Measurements from ENCODE around the gene MAP2K7.

MAP2K7 gene

DNA sequence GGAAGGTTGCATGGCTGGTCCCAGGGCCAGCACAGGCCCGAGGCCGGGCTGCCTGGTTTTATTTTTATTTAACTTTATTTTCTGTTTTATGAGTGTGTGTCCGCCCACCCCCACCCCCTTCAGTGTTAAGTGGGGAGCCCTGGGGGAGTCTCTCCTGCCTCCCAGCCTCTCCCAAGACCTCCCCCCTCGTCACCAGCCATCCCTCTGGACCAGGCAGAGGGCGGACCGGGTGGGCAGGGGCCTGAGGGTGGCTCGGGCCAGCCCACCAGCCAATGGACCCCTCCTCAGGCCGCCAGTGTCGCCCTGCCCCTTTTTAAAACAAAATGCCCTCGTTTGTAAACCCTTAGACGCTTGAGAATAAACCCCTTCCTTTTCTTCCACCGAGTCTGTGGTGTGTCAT lies 10.4 kb downstream of the MAP2K7 start:
- in situ Hi-C loops (cut with HindIII; ENCODE audit: low pct_ligation_motif_present, low sequenced_read_pairs): no loop called here
- H3K36me3 ChIP-seq (replicated peaks): peaks cover 24% of the 10 kb centered on the region
- no peak overlapping the region for H3K4me3 ChIP-seq (ENCODE audit: low read depth, low read length)
- DNase-seq: no peak
- no peak for TF ChIP-seq CTCF (IDR thresholded peaks at IDR 0.05; ENCODE audit: low read depth, low read length, missing control alignments)
- H3K27me3 ChIP-seq (replicated peaks): peaks cover 14% of the 10 kb centered on the region
- H3K27ac ChIP-seq: no peak overlapping the region

DNA sequence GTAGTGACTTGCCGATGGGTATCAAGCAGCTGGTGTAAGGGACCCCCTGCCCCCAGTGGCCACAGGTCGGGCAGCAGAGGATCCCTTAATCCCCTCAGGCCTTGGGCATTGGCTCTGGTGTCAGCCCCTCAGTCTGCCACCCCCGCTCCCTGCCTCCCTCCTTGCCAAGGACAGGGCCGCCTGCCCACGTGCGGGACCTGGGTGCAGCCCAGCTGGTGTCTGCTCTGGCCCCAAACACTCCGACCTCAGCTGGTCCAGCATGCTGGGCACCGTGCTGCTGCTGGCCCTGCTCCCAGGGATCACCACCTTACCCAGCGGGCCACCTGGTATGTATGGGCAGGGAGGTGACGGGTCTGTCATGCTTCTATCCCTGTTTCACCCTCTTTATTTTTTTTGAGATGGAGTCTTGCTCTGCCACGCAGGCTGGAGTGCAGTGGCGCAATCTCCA lies 10.9 kb downstream of the MAP2K7 start, which contains the start of gene TGFBR3L:
Gene TGFBR3L, plus strand, starts transcription at position 233 of the 448 bp plus-strand sequence.
- in situ Hi-C loops (cut with HindIII; ENCODE audit: low pct_ligation_motif_present, low sequenced_read_pairs): no loop called here
- Histone ChIP-seq H3K27ac (no peak within 1 kb of the TSS), H3K36me3 (replicated peaks) (peaks cover 24% of the 10 kb centered on the region), H3K27me3 (replicated peaks) (peaks cover 14% of the 10 kb centered on the region), H3K4me3 (ENCODE audit: low read depth, low read length) (no peak within 1 kb of the TSS)
- no peak for DNase-seq
- TF ChIP-seq CTCF (IDR thresholded peaks at IDR 0.05; ENCODE audit: low read depth, low read length, missing control alignments): no peak

DNA sequence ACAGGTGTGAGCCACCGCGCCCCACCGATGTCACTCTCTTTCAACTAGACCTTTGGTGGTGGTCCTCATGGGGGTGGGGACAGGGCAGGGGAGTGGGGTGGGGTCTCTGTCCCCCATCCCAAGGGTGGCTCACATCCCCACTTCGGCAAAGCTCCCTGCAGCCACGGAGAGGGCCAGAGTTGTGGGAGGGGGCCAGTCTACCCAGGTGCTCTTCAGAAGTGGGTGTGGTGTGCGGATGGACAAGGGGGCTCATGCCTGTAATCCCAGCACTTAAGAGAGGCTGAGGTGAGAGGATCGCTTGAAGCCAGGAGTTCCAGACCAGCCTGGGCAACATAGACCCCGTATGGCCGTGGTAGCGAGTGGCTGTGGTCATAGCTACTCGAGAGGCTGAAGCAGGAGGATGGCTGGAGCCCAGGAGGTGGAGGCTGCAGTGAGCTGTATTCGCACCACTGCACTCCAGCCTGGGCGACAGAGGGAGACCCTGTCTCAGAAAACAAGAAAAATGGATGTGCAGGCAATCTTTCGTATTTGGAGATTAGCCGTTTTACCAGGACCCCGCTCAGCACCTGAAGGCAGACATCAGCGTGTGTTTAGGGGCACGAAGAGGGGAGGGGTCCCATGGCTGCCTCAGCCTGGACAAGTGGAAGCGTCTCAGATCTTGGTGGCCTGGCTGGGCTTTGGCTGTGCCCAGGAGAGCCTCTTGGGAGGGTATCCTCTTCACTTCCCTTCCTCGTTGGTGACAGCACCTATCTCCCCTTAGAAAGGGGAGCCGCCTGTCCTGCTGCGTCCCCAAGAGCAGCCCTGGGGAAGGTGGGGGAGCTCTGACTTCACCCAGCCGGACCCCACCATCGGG lies 11.8 kb downstream of the MAP2K7 start:
- peaks cover 14% of the 10 kb centered on the region for H3K27me3 ChIP-seq (replicated peaks)
- peaks cover 18% of the 10 kb centered on the region for H3K36me3 ChIP-seq (replicated peaks)
- no peak overlapping the region for H3K27ac ChIP-seq
- H3K4me3 ChIP-seq (ENCODE audit: low read depth, low read length): no peak overlapping the region
- TF ChIP-seq CTCF (IDR thresholded peaks at IDR 0.05; ENCODE audit: low read depth, low read length, missing control alignments): no peak
- in situ Hi-C loops (cut with HindIII; ENCODE audit: low pct_ligation_motif_present, low sequenced_read_pairs): no loop called here
- DNase-seq: no peak

DNA sequence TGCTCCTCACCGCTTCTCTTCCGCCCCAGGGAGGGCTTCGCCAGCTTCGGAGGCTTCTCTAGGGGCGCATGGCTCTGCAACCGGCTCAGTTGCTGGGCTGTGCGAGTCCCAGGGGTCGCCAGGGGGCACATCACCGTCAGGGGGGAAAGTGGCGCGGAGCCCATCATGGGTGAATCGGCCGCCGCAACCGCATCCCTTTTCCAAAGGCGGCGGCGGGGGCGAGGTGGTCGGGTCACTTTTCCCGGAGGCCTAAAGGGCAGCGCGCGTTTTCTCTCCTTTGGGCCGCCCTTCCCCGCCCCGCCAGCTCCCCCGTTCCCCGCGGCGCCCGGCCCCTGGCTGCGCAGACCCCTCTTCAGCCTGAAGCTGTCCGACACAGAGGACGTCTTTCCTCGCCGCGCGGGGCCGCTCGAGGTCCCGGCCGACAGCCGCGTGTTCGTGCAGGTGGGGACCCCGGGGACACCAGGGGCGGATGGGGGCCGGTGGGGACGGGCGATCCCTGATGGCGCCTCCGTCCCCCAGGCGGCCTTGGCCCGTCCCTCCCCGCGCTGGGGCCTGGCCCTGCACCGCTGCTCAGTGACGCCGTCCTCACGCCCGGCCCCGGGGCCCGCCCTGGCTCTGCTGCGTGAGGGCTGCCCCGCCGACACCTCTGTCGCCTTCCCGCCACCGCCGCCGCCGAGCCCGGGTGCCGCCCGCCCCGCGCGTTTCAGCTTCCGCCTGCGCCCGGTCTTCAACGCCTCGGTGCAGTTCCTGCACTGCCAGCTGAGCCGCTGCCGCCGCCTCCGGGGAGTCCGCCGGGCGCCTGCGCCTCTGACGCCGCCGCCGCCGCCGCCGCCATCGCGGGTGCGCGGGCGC lies 12.7 kb downstream of the MAP2K7 start:
- peaks cover 14% of the 10 kb centered on the region for H3K27me3 ChIP-seq (replicated peaks)
- H3K36me3 ChIP-seq (replicated peaks): peaks cover 12% of the 10 kb centered on the region
- TF ChIP-seq CTCF (IDR thresholded peaks at IDR 0.05; ENCODE audit: low read depth, low read length, missing control alignments): no peak
- no peak overlapping the region for H3K27ac ChIP-seq
- in situ Hi-C loops (cut with HindIII; ENCODE audit: low pct_ligation_motif_present, low sequenced_read_pairs): no loop called here
- peak overlapping the region; percentile 20 for H3K4me3 ChIP-seq (ENCODE audit: low read depth, low read length)
- no peak for DNase-seq

- DNase-seq: no peak
- Histone ChIP-seq H3K27ac (no peak overlapping the region), H3K4me3 (ENCODE audit: low read depth, low read length) (no peak overlapping the region), H3K27me3 (replicated peaks) (peaks cover 14% of the 10 kb centered on the region), H3K36me3 (replicated peaks) (peaks cover 6% of the 10 kb centered on the region)
- TF ChIP-seq CTCF (IDR thresholded peaks at IDR 0.05; ENCODE audit: low read depth, low read length, missing control alignments): no peak
- in situ Hi-C loops (cut with HindIII; ENCODE audit: low pct_ligation_motif_present, low sequenced_read_pairs): no loop called here
These were observed 13.2 kb downstream of the MAP2K7 start for GRCh38 chr19:7916955-7917266.

Data from brain microvascular endothelial cell (primary cell).